ENCODE data around the gene RNF38.

DNA sequence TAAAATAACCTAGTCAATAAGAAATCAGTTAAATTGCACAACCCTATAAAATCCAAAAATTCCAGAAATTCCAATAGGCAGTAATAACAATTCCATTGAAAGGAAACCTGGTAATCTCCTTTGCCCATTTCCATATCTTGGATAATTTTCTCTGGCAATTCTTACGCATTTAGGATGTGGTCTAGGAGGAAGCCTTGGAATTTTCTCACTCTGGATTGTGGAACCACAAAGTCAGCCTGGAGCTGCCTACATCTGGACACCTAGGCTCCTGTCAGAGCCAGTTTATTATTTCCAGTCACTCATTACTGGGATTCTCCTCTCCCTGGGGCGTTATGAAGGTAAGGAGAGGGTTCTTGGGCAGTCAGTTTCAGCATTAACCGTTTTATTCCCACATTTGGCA lies 101.5 kb downstream of the RNF38 start:
- no peak for TF ChIP-seq RARB (CRISPR knock-in tag; IDR thresholded peaks at IDR 0.05)
- no peak for TF ChIP-seq PPARA (CRISPR knock-in tag; IDR thresholded peaks at IDR 0.05; ENCODE audit: borderline replicate concordance)
- TF ChIP-seq ARNTL (CRISPR knock-in tag; IDR thresholded peaks at IDR 0.05; ENCODE audit: borderline replicate concordance, low read depth), result no peak
- TF ChIP-seq, protein P1, sequence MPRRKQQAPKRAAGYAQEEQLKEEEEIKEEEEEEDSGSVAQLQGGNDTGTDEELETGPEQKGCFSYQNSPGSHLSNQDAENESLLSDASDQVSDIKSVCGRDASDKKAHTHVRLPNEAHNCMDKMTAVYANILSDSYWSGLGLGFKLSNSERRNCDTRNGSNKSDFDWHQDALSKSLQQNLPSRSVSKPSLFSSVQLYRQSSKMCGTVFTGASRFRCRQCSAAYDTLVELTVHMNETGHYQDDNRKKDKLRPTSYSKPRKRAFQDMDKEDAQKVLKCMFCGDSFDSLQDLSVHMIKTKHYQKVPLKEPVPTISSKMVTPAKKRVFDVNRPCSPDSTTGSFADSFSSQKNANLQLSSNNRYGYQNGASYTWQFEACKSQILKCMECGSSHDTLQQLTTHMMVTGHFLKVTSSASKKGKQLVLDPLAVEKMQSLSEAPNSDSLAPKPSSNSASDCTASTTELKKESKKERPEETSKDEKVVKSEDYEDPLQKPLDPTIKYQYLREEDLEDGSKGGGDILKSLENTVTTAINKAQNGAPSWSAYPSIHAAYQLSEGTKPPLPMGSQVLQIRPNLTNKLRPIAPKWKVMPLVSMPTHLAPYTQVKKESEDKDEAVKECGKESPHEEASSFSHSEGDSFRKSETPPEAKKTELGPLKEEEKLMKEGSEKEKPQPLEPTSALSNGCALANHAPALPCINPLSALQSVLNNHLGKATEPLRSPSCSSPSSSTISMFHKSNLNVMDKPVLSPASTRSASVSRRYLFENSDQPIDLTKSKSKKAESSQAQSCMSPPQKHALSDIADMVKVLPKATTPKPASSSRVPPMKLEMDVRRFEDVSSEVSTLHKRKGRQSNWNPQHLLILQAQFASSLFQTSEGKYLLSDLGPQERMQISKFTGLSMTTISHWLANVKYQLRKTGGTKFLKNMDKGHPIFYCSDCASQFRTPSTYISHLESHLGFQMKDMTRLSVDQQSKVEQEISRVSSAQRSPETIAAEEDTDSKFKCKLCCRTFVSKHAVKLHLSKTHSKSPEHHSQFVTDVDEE (CRISPR knock-in tag; IDR thresholded peaks at IDR 0.05), result no peak
- TF ChIP-seq ZNF8 (CRISPR knock-in tag; IDR thresholded peaks at IDR 0.05), result no peak
- no peak for TF ChIP-seq ZNF565 (CRISPR knock-in tag; conservative IDR thresholded peaks at IDR 0.05; ENCODE audit: low read depth)
- no peak for TF ChIP-seq SNAI2 (CRISPR knock-in tag; IDR thresholded peaks at IDR 0.05)
- TF ChIP-seq, protein P2, sequence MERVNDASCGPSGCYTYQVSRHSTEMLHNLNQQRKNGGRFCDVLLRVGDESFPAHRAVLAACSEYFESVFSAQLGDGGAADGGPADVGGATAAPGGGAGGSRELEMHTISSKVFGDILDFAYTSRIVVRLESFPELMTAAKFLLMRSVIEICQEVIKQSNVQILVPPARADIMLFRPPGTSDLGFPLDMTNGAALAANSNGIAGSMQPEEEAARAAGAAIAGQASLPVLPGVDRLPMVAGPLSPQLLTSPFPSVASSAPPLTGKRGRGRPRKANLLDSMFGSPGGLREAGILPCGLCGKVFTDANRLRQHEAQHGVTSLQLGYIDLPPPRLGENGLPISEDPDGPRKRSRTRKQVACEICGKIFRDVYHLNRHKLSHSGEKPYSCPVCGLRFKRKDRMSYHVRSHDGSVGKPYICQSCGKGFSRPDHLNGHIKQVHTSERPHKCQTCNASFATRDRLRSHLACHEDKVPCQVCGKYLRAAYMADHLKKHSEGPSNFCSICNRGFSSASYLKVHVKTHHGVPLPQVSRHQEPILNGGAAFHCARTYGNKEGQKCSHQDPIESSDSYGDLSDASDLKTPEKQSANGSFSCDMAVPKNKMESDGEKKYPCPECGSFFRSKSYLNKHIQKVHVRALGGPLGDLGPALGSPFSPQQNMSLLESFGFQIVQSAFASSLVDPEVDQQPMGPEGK (CRISPR knock-in tag; IDR thresholded peaks at IDR 0.05; ENCODE audit: borderline replicate concordance), result no peak
- TF ChIP-seq ZC3H10 (CRISPR knock-in tag; IDR thresholded peaks at IDR 0.05), result no peak

All from SK-N-SH treated with all-trans-retinoic acid at 6 μM for 48 hours (cell line).